IMR-90 (cell line): ENCODE data around the gene RPUSD2. TPM values are rescaled to one million over a fixed set of nuclear protein-coding genes. Genes with fewer than 3 reads are reported as not detected.

ENCODE experiments used
- ATAC-seq: fragments of 200-7000 bp; cut with Tn5 transposase; 2 replicates; pipeline ENCODE4 v1.9.1; 2020; ENCODE audit warnings: low read depth, mild to moderate bottlenecking, moderate library complexity
- BruUV-seq: library from RNA; stranded (reverse); fragments of 400-500 nt; replicated peaks from 2 replicates; lab custom pipeline; 2021; lab: Mats Ljungman, UMichigan
- CTCF ChIA-PET: fragments of 300-600 bp; formaldehyde crosslinking; extraction: SDS; loops from one replicate; lab custom pipeline; 2021; ENCODE audit warnings: antibody characterized with exemption; lab: Yijun Ruan, JAX
- POLR2A ChIA-PET: fragments of 300-600 bp; sonication (Branson Sonifier 250); formaldehyde crosslinking; loops from one replicate; lab custom pipeline; 2022; ENCODE audit warnings: antibody characterized with exemption; ENCODE audit not compliant: unreplicated experiment; lab: Charles Lee
- DNase-seq: peaks from one replicate; pipeline ENCODE4 v3.0.0; 2013
- H2AFZ ChIP-seq: replicated peaks from 2 replicates; pipeline ENCODE3; 2013; ENCODE audit warnings: low read length, mild to moderate bottlenecking; ENCODE audit not compliant: poor library complexity
- H2AK5ac ChIP-seq: 2 replicates; pipeline ENCODE4 v1.6.1; 2013; ENCODE audit warnings: low read depth, low read length, inconsistent platforms
- H2AK9ac ChIP-seq: replicated peaks from 2 replicates; pipeline ENCODE3; 2013; ENCODE audit warnings: mild to moderate bottlenecking, low read depth, low read length, moderate library complexity; ENCODE audit not compliant: poor library complexity
- H2BK120ac ChIP-seq: 2 replicates; pipeline ENCODE4 v1.6.1; 2013; ENCODE audit warnings: low read depth, low read length, inconsistent platforms
- H2BK15ac ChIP-seq: 3 replicates; pipeline ENCODE4 v1.6.1; 2013; ENCODE audit warnings: low read depth, low read length, inconsistent platforms
- H2BK20ac ChIP-seq: 2 replicates; pipeline ENCODE4 v1.6.1; 2013; ENCODE audit warnings: low read depth, mild to moderate bottlenecking, inconsistent platforms, low read length, moderate library complexity
- H2BK5ac ChIP-seq: 2 replicates; pipeline ENCODE4 v1.6.1; 2013; ENCODE audit warnings: mild to moderate bottlenecking, low read depth, low read length, inconsistent platforms; ENCODE audit not compliant: poor library complexity, severe bottlenecking
- H3K14ac ChIP-seq: replicated peaks from 2 replicates; pipeline ENCODE4 v1.6.1; 2013; ENCODE audit warnings: low read depth, low read length, inconsistent platforms
- H3K18ac ChIP-seq: 2 replicates; pipeline ENCODE4 v1.6.1; 2013; ENCODE audit warnings: low read depth, low read length, control low read depth
- H3K23ac ChIP-seq: 2 replicates; pipeline ENCODE4 v1.6.1; 2013; ENCODE audit warnings: low read depth, low read length, inconsistent platforms
- H3K27ac ChIP-seq: 2 replicates; pipeline ENCODE4 v1.5.1; 2013; ENCODE audit warnings: mild to moderate bottlenecking, control low read depth, low read length; ENCODE audit not compliant: insufficient read depth
- H3K27me3 ChIP-seq: 2 replicates; pipeline ENCODE4 v1.6.1; 2013; ENCODE audit warnings: low read length; ENCODE audit not compliant: control insufficient read depth, insufficient read depth
- H3K36me3 ChIP-seq: 2 replicates; pipeline ENCODE4 v1.6.1; 2013; ENCODE audit warnings: low read length, mixed read lengths; ENCODE audit not compliant: control insufficient read depth, insufficient read depth
- H3K4ac ChIP-seq: 2 replicates; pipeline ENCODE4 v1.6.1; 2013; ENCODE audit warnings: low read depth, low read length, inconsistent platforms
- H3K4me1 ChIP-seq: 2 replicates; pipeline ENCODE4 v1.6.1; 2013; ENCODE audit warnings: low read length, mixed read lengths; ENCODE audit not compliant: control insufficient read depth, insufficient read depth
- H3K4me2 ChIP-seq: 2 replicates; pipeline ENCODE4 v1.6.1; 2013; ENCODE audit warnings: low read depth, mild to moderate bottlenecking, control low read depth, low read length, moderate library complexity
- H3K4me3 ChIP-seq: 2 replicates; pipeline ENCODE4 v1.5.1; 2013; ENCODE audit warnings: low read depth, mild to moderate bottlenecking, control low read depth, low read length, moderate library complexity; ENCODE audit not compliant: insufficient read depth
- H3K56ac ChIP-seq: 2 replicates; pipeline ENCODE4 v1.6.1; 2013; ENCODE audit warnings: low read length, inconsistent platforms; ENCODE audit not compliant: insufficient read depth; ENCODE audit errors: extremely low read depth
- H3K79me1 ChIP-seq, 2 experiments: 2 replicates each; pipeline ENCODE4 v1.6.1; 2013; ENCODE audit warnings: low read length in 2 of 2, inconsistent platforms in 1 of 2, low read depth in 1 of 2
- H3K9ac ChIP-seq: 2 replicates; pipeline ENCODE4 v1.6.1; 2013; ENCODE audit warnings: low read depth, low read length, control low read depth
- H3K9me1 ChIP-seq: 2 replicates; pipeline ENCODE4 v1.6.1; 2013; ENCODE audit warnings: low read length, inconsistent platforms; ENCODE audit not compliant: insufficient read depth
- H3K9me3 ChIP-seq: 2 replicates; pipeline ENCODE4 v1.6.1; 2013; ENCODE audit warnings: low read length; ENCODE audit not compliant: control insufficient read depth, insufficient read depth
- H4K20me1 ChIP-seq: 2 replicates; pipeline ENCODE4 v1.6.1; 2013; ENCODE audit warnings: low read length, inconsistent platforms; ENCODE audit not compliant: insufficient read depth
- H4K5ac ChIP-seq: 2 replicates; pipeline ENCODE4 v1.6.1; 2013; ENCODE audit warnings: mild to moderate bottlenecking, low read depth, low read length, control low read depth
- H4K8ac ChIP-seq, 2 experiments: 2 replicates each; pipeline ENCODE4 v1.6.1; 2013; ENCODE audit warnings: low read depth in 2 of 2, low read length in 2 of 2, control low read depth in 1 of 2, inconsistent platforms in 1 of 2
- H4K91ac ChIP-seq: 2 replicates; pipeline ENCODE4 v1.6.1; 2013; ENCODE audit warnings: low read depth, low read length, inconsistent platforms; ENCODE audit not compliant: insufficient read depth
- BHLHE40 ChIP-seq: fragments of 150-350 bp; IDR thresholded peaks from 2 replicates; pipeline ENCODE4 v1.6.1; 2016; ENCODE audit warnings: mild to moderate bottlenecking, low read depth, low read length
- CHD1 ChIP-seq: IDR thresholded peaks from 2 replicates; pipeline ENCODE4 v1.6.1; 2012; ENCODE audit warnings: low read depth, low read length, improper control_type of control experiment
- MAFK ChIP-seq: IDR thresholded peaks from 2 replicates; pipeline ENCODE4 v1.6.1; 2012; ENCODE audit warnings: low read depth, low read length, improper control_type of control experiment
- MAZ ChIP-seq: IDR thresholded peaks from 2 replicates; pipeline ENCODE4 v1.6.1; 2012; ENCODE audit warnings: low read depth, mild to moderate bottlenecking, low read length, improper control_type of control experiment, moderate library complexity, borderline replicate concordance
- MXI1 ChIP-seq: IDR thresholded peaks from 2 replicates; pipeline ENCODE4 v1.6.1; 2012; ENCODE audit warnings: low read depth, mild to moderate bottlenecking, low read length, moderate library complexity, borderline replicate concordance
- NFE2L2 ChIP-seq: fragments of 150-350 bp; IDR thresholded peaks from 2 replicates; pipeline ENCODE4 v1.6.1; 2016; ENCODE audit warnings: low read depth, mild to moderate bottlenecking, low read length
- POLR2A ChIP-seq: IDR thresholded peaks from 2 replicates; pipeline ENCODE4 v1.6.1; 2012; ENCODE audit warnings: mild to moderate bottlenecking, low read depth, low read length
- RCOR1 ChIP-seq: IDR thresholded peaks from 2 replicates; pipeline ENCODE4 v1.6.1; 2012; ENCODE audit warnings: mild to moderate bottlenecking, low read length, improper control_type of control experiment; ENCODE audit not compliant: insufficient replicate concordance
- RFX5 ChIP-seq: IDR thresholded peaks from 2 replicates; pipeline ENCODE4 v1.8.0; 2012; ENCODE audit warnings: low read depth, mild to moderate bottlenecking, low read length, moderate library complexity
- SMC3 ChIP-seq: fragments of 150-350 bp; IDR thresholded peaks from 2 replicates; pipeline ENCODE4 v1.6.1; 2016; ENCODE audit warnings: low read depth, mild to moderate bottlenecking, antibody characterized with exemption, low read length, moderate library complexity
- USF2 ChIP-seq: fragments of 150-350 bp; IDR thresholded peaks from 2 replicates; pipeline ENCODE4 v1.6.1; 2017; ENCODE audit warnings: mild to moderate bottlenecking, antibody characterized with exemption, low read length, low read depth
- WGBS, 2 experiments: methylation state at CpG; one replicate each; pipeline versions ENCODE4 v1.1.5 to v1.1.7; 2013; ENCODE audit warnings: missing lambda C conversion rate in 2 of 2; ENCODE audit not compliant: insufficient read length in 1 of 2; ENCODE audit errors: extremely low coverage in 2 of 2; 5-methylcytosine and 5-hydroxymethylcytosine counted together
- dilution Hi-C: fragments of 300-500 bp; cut with HindIII; formaldehyde crosslinking; loops from one replicate; pipeline ENCODE4 v1.14.3; 2018; ENCODE audit warnings: low sequenced_read_pairs; ENCODE audit not compliant: unreplicated experiment
- in situ Hi-C: fragments of 300-500 bp; cut with MboI; formaldehyde crosslinking; loops from 3 replicates; pipeline ENCODE4 v1.14.3; 2019; ENCODE audit warnings: low sequenced_read_pairs, inconsistent platforms, mixed read lengths
- intact Hi-C: fragments of 100-400 bp; cut with micrococcal nuclease; formaldehyde crosslinking; loops from 2 replicates; pipeline ENCODE4 v1.10.0; 2022
- polyA plus RNA-seq, 3 experiments: library from polyadenylated mRNA; depleted of rRNA; stranded (reverse); fragments of >200 nt; gene quantifications; 2 replicates each; pipeline ENCODE4 v1.2.3, GENCODE V29; 2012; ENCODE audit warnings: low replicate concordance in 1 of 3
- total RNA-seq: library from RNA; depleted of rRNA; stranded (reverse); fragments of >200 nt; gene quantifications from 2 replicates; pipeline ENCODE4 v1.2.3, GENCODE V29; 2012

The RPUSD2 gene
- total and polyA plus RNA-seq, 2 of the 4 experiments (the other 2 are of a cell fraction) = 7.4 to 13.4 TPM

- Histone ChIP-seq H3K36me3 (peaks cover 16% of the 10 kb centered on the region), H3K56ac (no peak overlapping the region), H4K5ac (no peak overlapping the region), H3K4ac (no peak overlapping the region), H3K9ac (no peak overlapping the region), H2AFZ (no peak overlapping the region), H3K79me1 (peaks cover 0 to 12% of the 10 kb centered on the region in 2 experiments; a peak in 3 of 4 replicates), H3K14ac (no peak overlapping the region), H2BK15ac (no peak overlapping the region), H3K9me1 (0 out of 2 replicates have a peak, but pooled peaks cover 5% of the 10 kb centered on the region), H2AK5ac (no peak overlapping the region), H3K4me1 (no peaks in the 10 kb centered on the region), H2AK9ac (no peak overlapping the region), H3K18ac (no peak overlapping the region), H3K23ac (no peak overlapping the region), H4K8ac (no peak overlapping the region), H4K91ac (no peak overlapping the region), H3K27me3 (no peaks in the 10 kb centered on the region), H3K4me3 (no peak overlapping the region), H2BK5ac (no peak overlapping the region), H3K4me2 (no peak overlapping the region), H3K9me3 (no peaks in the 10 kb centered on the region), H4K20me1 (no peaks in the 10 kb centered on the region), H3K27ac (no peak overlapping the region), H2BK120ac (no peak overlapping the region), H2BK20ac (no peak overlapping the region)
- CTCF ChIA-PET = interaction anchor here (0.6 kb wide), 1 partner anchor 46 kb away, joined by 3 read pairs; no protein-coding TSS in a partner anchor
- TF ChIP-seq MXI1 (no peak), USF2 (no peak), POLR2A (no peak), SMC3 (no peak), RCOR1 (no peak), MAZ (no peak), RFX5 (no peak), NFE2L2 (no peak), CHD1 (no peak), MAFK (no peak), BHLHE40 (no peak)
- intact Hi-C loops = no loop called here
- in situ Hi-C loops = no loop called here
- DNase-seq = no peak
- BruUV-seq = no TSS peak
- no peak for ATAC-seq
- POLR2A ChIA-PET = interaction anchor here (0.6 kb wide), 1 partner anchor 150 kb away, joined by 3 read pairs; the partner anchor contains the start of gene IVD
- WGBS, 2 experiments = no CpG with 5 or more reads among the region's 2 CpGs
- dilution Hi-C loops = no loop called here
These were observed 13.2 kb upstream of the RPUSD2 start for GRCh38 chr15:40555876-40556275.
